A549 (cell line): ENCODE results near the gene VWA8. TPM values are rescaled to one million over a fixed set of nuclear protein-coding genes. Genes with fewer than 3 reads are reported as not detected.

Experiments
- ATAC-seq, 2 experiments: fragments of 200-7000 bp in 1 of 2; fragments of >200 bp in 1 of 2; cut with Nextera tagmentation in 1 of 2; cut with Tn5 transposase in 1 of 2; 3 replicates each; pipeline versions ENCODE4 v1.8.0 to v1.9.1; 2018 to 2020; ENCODE audit warnings: mild to moderate bottlenecking in 1 of 2, moderate library complexity in 1 of 2
- CTCF ChIA-PET: fragments of 300-600 bp; sonication (Branson Sonifier 250); formaldehyde crosslinking; extraction: SDS; loops from one replicate; lab custom pipeline; 2021; ENCODE audit warnings: antibody characterized with exemption, inconsistent platforms; lab: Yijun Ruan, JAX
- POLR2A ChIA-PET: fragments of 350-600 bp; formaldehyde crosslinking; extraction: SDS; loops from one replicate; lab custom pipeline; 2021; ENCODE audit warnings: antibody characterized with exemption, inconsistent platforms; lab: Yijun Ruan, JAX
- DNase-seq, 2 experiments: peaks; one replicate each; pipeline versions ENCODE4 v3.0.0 to v3.0.0-alpha.2; 2011 to 2016; ENCODE audit warnings: low read depth in 1 of 2, low spot score in 1 of 2
- FAIRE-seq: peaks from 2 replicates; lab custom pipeline; 2011; peaks lifted over from hg19 to GRCh38; lab: Jason Lieb, UNC
- H3K27ac ChIP-seq, 2 experiments: fragments of >200 bp; sonication (Bioruptor Twin); formaldehyde crosslinking; 3 replicates each; pipeline ENCODE4 v1.5.1; 2016 to 2017
- H3K4me1 ChIP-seq: fragments of >200 bp; sonication (Bioruptor Twin); formaldehyde crosslinking; 3 replicates; pipeline ENCODE4 v1.6.1; 2016
- H3K4me2 ChIP-seq: fragments of >200 bp; sonication (Bioruptor Twin); formaldehyde crosslinking; 3 replicates; pipeline ENCODE4 v1.6.1; 2016
- H3K4me3 ChIP-seq: fragments of >200 bp; sonication (Bioruptor Twin); formaldehyde crosslinking; 3 replicates; pipeline ENCODE4 v1.5.1; 2016
- H3K9me3 ChIP-seq: fragments of >200 bp; sonication (Bioruptor Twin); formaldehyde crosslinking; 3 replicates; pipeline ENCODE4 v1.6.1; 2016
- ATOH8 ChIP-seq: fragments of 250-450 bp; sonication (Bioruptor Pico); IDR thresholded peaks from 2 replicates; pipeline ENCODE4 v1.5.0; 2020; ENCODE audit warnings: low read depth, mild to moderate bottlenecking, moderate library complexity
- BCL3 ChIP-seq: fragments of >200 bp; sonication (Bioruptor Twin); formaldehyde crosslinking; IDR thresholded peaks from 3 replicates; pipeline ENCODE4 v1.6.1; 2016
- CBX8 ChIP-seq: fragments of 200-600 bp; sonication (generic); IDR thresholded peaks from 2 replicates; pipeline ENCODE4 v1.6.1; 2016
- CHD4 ChIP-seq: fragments of 200-600 bp; sonication (generic); IDR thresholded peaks from 2 replicates; pipeline ENCODE4 v1.6.1; 2016; ENCODE audit warnings: antibody characterized with exemption, mild to moderate bottlenecking, borderline replicate concordance
- EHMT2 ChIP-seq: fragments of 200-600 bp; sonication (generic); IDR thresholded peaks from 2 replicates; pipeline ENCODE4 v1.6.1; 2016; ENCODE audit warnings: antibody characterized with exemption, low read depth, mild to moderate bottlenecking, moderate library complexity
- FOSB ChIP-seq: fragments of 250-450 bp; sonication (Bioruptor Pico); IDR thresholded peaks from 2 replicates; pipeline ENCODE4 v1.5.0; 2020; ENCODE audit warnings: mild to moderate bottlenecking, moderate library complexity
- HDAC2 ChIP-seq: fragments of 200-600 bp; sonication (generic); IDR thresholded peaks from 2 replicates; pipeline ENCODE4 v1.6.1; 2016
- HES2 ChIP-seq: fragments of >200 bp; sonication (Bioruptor Twin); formaldehyde crosslinking; IDR thresholded peaks from 2 replicates; pipeline ENCODE4 v1.6.1; 2016
- HEYL ChIP-seq: fragments of 250-450 bp; sonication (Bioruptor Pico); IDR thresholded peaks from 2 replicates; pipeline ENCODE4 v1.8.0; 2021; ENCODE audit warnings: mild to moderate bottlenecking, moderate library complexity
- HMGXB4 ChIP-seq: fragments of 250-450 bp; sonication (Bioruptor Pico); IDR thresholded peaks from 2 replicates; pipeline ENCODE4 v1.5.0; 2021; ENCODE audit warnings: mild to moderate bottlenecking, moderate library complexity, borderline replicate concordance
- HOXA7 ChIP-seq: fragments of 250-450 bp; sonication (Bioruptor Pico); IDR thresholded peaks from 2 replicates; pipeline ENCODE4 v1.5.0; 2020; ENCODE audit warnings: mild to moderate bottlenecking, moderate library complexity
- HOXB13 ChIP-seq: fragments of 250-450 bp; sonication (Bioruptor Pico); IDR thresholded peaks from 2 replicates; pipeline ENCODE4 v1.5.0; 2020; ENCODE audit warnings: low read depth, mild to moderate bottlenecking, moderate library complexity
- HOXB5 ChIP-seq: fragments of 250-450 bp; sonication (Bioruptor Pico); IDR thresholded peaks from 2 replicates; pipeline ENCODE4 v1.5.0; 2020; ENCODE audit warnings: mild to moderate bottlenecking, moderate library complexity
- JUN ChIP-seq, 2 experiments: fragments of >200 bp; sonication (Bioruptor Twin); formaldehyde crosslinking; IDR thresholded peaks; 2 replicates in 1 of 2; 3 replicates in 1 of 2; pipeline ENCODE4 v1.6.1; 2016 to 2017
- MAX ChIP-seq: IDR thresholded peaks from 2 replicates; pipeline ENCODE4 v1.6.1; 2012
- MAZ ChIP-seq: fragments of 150-350 bp; IDR thresholded peaks from 2 replicates; pipeline ENCODE4 v1.6.1; 2014; ENCODE audit warnings: antibody characterized with exemption, low read depth, low read length, borderline replicate concordance
- NFE2L2 ChIP-seq: fragments of 150-350 bp; conservative IDR thresholded peaks from 2 replicates; pipeline ENCODE4 v1.6.1; 2014; ENCODE audit warnings: low read length
- NPAS2 ChIP-seq: fragments of 250-450 bp; sonication (Bioruptor Pico); IDR thresholded peaks from 2 replicates; pipeline ENCODE4 v1.8.0; 2022; ENCODE audit warnings: mild to moderate bottlenecking, moderate library complexity, borderline replicate concordance
- PHF8 ChIP-seq: fragments of 200-600 bp; sonication (generic); IDR thresholded peaks from 2 replicates; pipeline ENCODE4 v1.6.1; 2016; ENCODE audit warnings: low read depth, mild to moderate bottlenecking, antibody characterized with exemption, moderate library complexity, borderline replicate concordance
- POLR2AphosphoS2 ChIP-seq: conservative IDR thresholded peaks from 2 replicates; pipeline ENCODE4 v1.6.1; 2012; ENCODE audit warnings: low read length, improper control_type of control experiment, inconsistent platforms
- RAD21 ChIP-seq, 2 experiments: fragments of >200 bp in 1 of 2; sonication (Bioruptor Twin) in 1 of 2; formaldehyde crosslinking in 1 of 2; IDR thresholded peaks in 1 of 2; conservative IDR thresholded peaks in 1 of 2; 2 replicates in 1 of 2; 3 replicates in 1 of 2; pipeline ENCODE4 v1.6.1; 2012 to 2018; ENCODE audit warnings: inconsistent platforms in 1 of 2
- RARB ChIP-seq: fragments of 250-450 bp; sonication (Bioruptor Pico); IDR thresholded peaks from 2 replicates; pipeline ENCODE4 v1.8.0; 2021; ENCODE audit warnings: mild to moderate bottlenecking, moderate library complexity
- RFX5 ChIP-seq: fragments of 450-650 bp; IDR thresholded peaks from 2 replicates; pipeline ENCODE4 v1.7.1; 2014; ENCODE audit warnings: antibody characterized with exemption, mild to moderate bottlenecking, moderate library complexity
- SMC3 ChIP-seq: fragments of >200 bp; sonication (Bioruptor Twin); formaldehyde crosslinking; IDR thresholded peaks from 3 replicates; pipeline ENCODE4 v1.6.1; 2018; ENCODE audit warnings: inconsistent platforms
- TFCP2L1 ChIP-seq: fragments of 250-450 bp; sonication (Bioruptor Pico); IDR thresholded peaks from 2 replicates; pipeline ENCODE4 v1.5.0; 2021; ENCODE audit warnings: mild to moderate bottlenecking
- TP53 ChIP-seq: fragments of 250-450 bp; sonication (Bioruptor Pico); IDR thresholded peaks from 2 replicates; pipeline ENCODE4 v1.5.0; 2021; ENCODE audit warnings: mild to moderate bottlenecking, moderate library complexity
- USF2 ChIP-seq: fragments of 450-650 bp; IDR thresholded peaks from 2 replicates; pipeline ENCODE4 v1.6.1; 2014; ENCODE audit warnings: antibody characterized with exemption
- ZC3H11A ChIP-seq: fragments of 450-650 bp; IDR thresholded peaks from 2 replicates; pipeline ENCODE4 v1.6.1; 2014; ENCODE audit warnings: antibody characterized with exemption, mild to moderate bottlenecking
- ZFP36 ChIP-seq: fragments of 450-650 bp; IDR thresholded peaks from 2 replicates; pipeline ENCODE4 v1.6.1; 2014; ENCODE audit warnings: borderline replicate concordance; ENCODE audit not compliant: partially characterized antibody
- ZNF302 ChIP-seq: fragments of 250-450 bp; sonication (Bioruptor Pico); IDR thresholded peaks from 2 replicates; pipeline ENCODE4 v1.9.0; 2021; ENCODE audit warnings: inconsistent platforms, mild to moderate bottlenecking, moderate library complexity
- WGBS: methylation state at CpG from one replicate; pipeline ENCODE4 v1.1.6; 2017; ENCODE audit errors: missing lambda C conversion rate; 5-methylcytosine and 5-hydroxymethylcytosine counted together
- polyA plus RNA-seq, 4 experiments: library from polyadenylated mRNA; depleted of rRNA in 3 of 4; stranded (reverse); fragments of >200 nt; fragmentation: RNase III in 1 of 4; extraction: RNeasy Plus Mini Kit Qiagen cat#74134 plus additional on column Dnase treatment in 1 of 4; gene quantifications; 2 replicates in 3 of 4; 3 replicates in 1 of 4; pipeline ENCODE4 v1.2.3, GENCODE V29; 2011 to 2017

Gene VWA8
- polyA plus RNA-seq, 2 of the 4 experiments (the other 2 are of a cell fraction), result 6.4 to 15.3 TPM

GRCh38 chr13:41710771-41711170, 250.1 kb downstream of the VWA8 start:
- H3K4me1 ChIP-seq, result no peaks in the 10 kb centered on the region; the same call in 1 of the 3 replicates
- no peaks in the 10 kb centered on the region for H3K9me3 ChIP-seq
- ATAC-seq (no peak), FAIRE-seq (no peak)
- WGBS, result 88% methylated on average over 2 of the region's 2 CpGs
- H3K27ac ChIP-seq, result no peak overlapping the region
- TF ChIP-seq HEYL, result no peak
- TF ChIP-seq CBX8, result no peak
- TF ChIP-seq HOXA7 (CRISPR knock-in tag), result no peak
- TF ChIP-seq ZNF302 (CRISPR knock-in tag), result no peak
- TF ChIP-seq RARB (CRISPR knock-in tag), result no peak
- no peak for TF ChIP-seq CHD4
- no peak for TF ChIP-seq NPAS2
- TF ChIP-seq EHMT2, result no peak
- no peak for TF ChIP-seq PHF8
- no peak for TF ChIP-seq HOXB5
- TF ChIP-seq TP53, result no peak
- TF ChIP-seq RFX5, result no peak
- TF ChIP-seq ZC3H11A, result no peak
- no peak for TF ChIP-seq HES2
- no peak for TF ChIP-seq SMC3
- TF ChIP-seq POLR2AphosphoS2, result no peak
- TF ChIP-seq MAX, result no peak
- TF ChIP-seq, all 56 proteins: peak for 0
- H3K4me3 ChIP-seq, result no peak overlapping the region
- no peak overlapping the region for H3K4me2 ChIP-seq
- ChIA-PET POLR2A (interaction anchor here (1.2 kb wide), 1 partner anchor 14 kb away, joined by 4 read pairs; no protein-coding TSS in a partner anchor), CTCF (interaction anchor here (0.9 kb wide), 1 partner anchor 12 kb away, joined by 3 read pairs; no protein-coding TSS in a partner anchor)
- no peak for DNase-seq

GRCh38 chr13:41709511-41709910, 251.4 kb downstream of the VWA8 start:
- ChIA-PET POLR2A (interaction anchor here (1.2 kb wide), 1 partner anchor 13 kb away, joined by 4 read pairs; no protein-coding TSS in a partner anchor), CTCF (interaction anchor here (0.9 kb wide), 1 partner anchor 13 kb away, joined by 3 read pairs; no protein-coding TSS in a partner anchor)
- Histone ChIP-seq H3K27ac (no peak overlapping the region), H3K4me3 (no peak overlapping the region), H3K4me1 (no peaks in the 10 kb centered on the region; the same call in 1 of the 3 replicates), H3K4me2 (no peak overlapping the region), H3K9me3 (no peaks in the 10 kb centered on the region)
- no peak for FAIRE-seq
- ATAC-seq, result no peak
- TF ChIP-seq TP53, result no peak
- TF ChIP-seq SMC3, result no peak
- TF ChIP-seq CHD4, result no peak
- no peak for TF ChIP-seq TFCP2L1 (CRISPR knock-in tag)
- TF ChIP-seq RAD21 (conservative IDR thresholded peaks at IDR 0.05 in 1 of 2, IDR thresholded peaks at IDR 0.05 in 1 of 2), result no peak
- TF ChIP-seq HMGXB4 (CRISPR knock-in tag), result no peak
- no peak for TF ChIP-seq JUN (IDR thresholded peaks at IDR 0.05)
- TF ChIP-seq USF2, result no peak
- TF ChIP-seq HDAC2, result no peak
- TF ChIP-seq FOSB (CRISPR knock-in tag), result no peak
- no peak for TF ChIP-seq MAZ
- no peak for TF ChIP-seq ZFP36
- no peak for TF ChIP-seq BCL3
- TF ChIP-seq ATOH8, result no peak
- no peak for TF ChIP-seq NFE2L2
- no peak for TF ChIP-seq HOXB13 (CRISPR knock-in tag)
- TF ChIP-seq HEYL, result no peak
- TF ChIP-seq RFX5, result no peak
- TF ChIP-seq PHF8, result no peak
- DNase-seq, result no peak
